OCI-M1 (cell line): ENCODE results near the gene SIAE.

ENCODE experiments used
- DNase-seq: peaks from one replicate; lab custom pipeline; 2025; lab: John Stamatoyannopoulos, UW

The SIAE gene

GRCh38 chr11:124663861-124664260, 9.7 kb downstream of the SIAE start:
- no peak for DNase-seq

- no peak for DNase-seq
Measured at GRCh38 chr11:124662106-124662505, 11.4 kb downstream of the SIAE start.

GRCh38 chr11:124661553-124661952, 12.0 kb downstream of the SIAE start:
- DNase-seq = no peak

GRCh38 chr11:124658986-124659385, 14.6 kb downstream of the SIAE start:
- no peak for DNase-seq

- DNase-seq = no peak
Measured at GRCh38 chr11:124658501-124658900, 15.0 kb downstream of the SIAE start.

- no peak for DNase-seq
Measured at GRCh38 chr11:124657904-124658303, 15.6 kb downstream of the SIAE start.

GRCh38 chr11:124656774-124657630, 16.5 kb downstream of the SIAE start:
- DNase-seq = no peak

- DNase-seq = no peak
Measured at GRCh38 chr11:124648610-124649009, 24.9 kb downstream of the SIAE start.

- peak; percentile 81 for DNase-seq
Measured at GRCh38 chr11:124646148-124646547, 27.4 kb downstream of the SIAE start.

- DNase-seq = peak; percentile 95
Measured at GRCh38 chr11:124644426-124645280, 28.9 kb downstream of the SIAE start.

- peak; percentile 99 for DNase-seq
Measured at GRCh38 chr11:124643605-124644425, 29.7 kb downstream of the SIAE start.

- DNase-seq = no peak
Measured at GRCh38 chr11:124643042-124643604, 30.4 kb downstream of the SIAE start.

GRCh38 chr11:124642628-124643027, 30.9 kb downstream of the SIAE start:
- DNase-seq = peak; percentile 65

- peak; percentile 26 for DNase-seq
Measured at GRCh38 chr11:124640666-124641065, 32.9 kb downstream of the SIAE start.

- no peak for DNase-seq
Measured at GRCh38 chr11:124639186-124639585, 34.4 kb downstream of the SIAE start.

GRCh38 chr11:124638500-124638899, 35.0 kb downstream of the SIAE start:
- DNase-seq = peak; percentile 61

- DNase-seq = no peak
Measured at GRCh38 chr11:124635932-124636331, 37.6 kb downstream of the SIAE start.

- DNase-seq = peak; percentile 62
Measured at GRCh38 chr11:124633355-124633754, 40.2 kb downstream of the SIAE start.

GRCh38 chr11:124629961-124630360, 43.6 kb downstream of the SIAE start:
- no peak for DNase-seq

- no peak for DNase-seq
Measured at GRCh38 chr11:124627546-124627945, 46.0 kb downstream of the SIAE start.

- DNase-seq = no peak
Measured at GRCh38 chr11:124625504-124626168, 47.9 kb downstream of the SIAE start.
